Measurements from ENCODE around the gene TNNI3K. TPM values are rescaled to one million over a fixed set of nuclear protein-coding genes. Genes with fewer than 3 reads are reported as not detected.

Gene TNNI3K
- total RNA-seq, 6 experiments from 2014 or later, result not detected

DNA sequence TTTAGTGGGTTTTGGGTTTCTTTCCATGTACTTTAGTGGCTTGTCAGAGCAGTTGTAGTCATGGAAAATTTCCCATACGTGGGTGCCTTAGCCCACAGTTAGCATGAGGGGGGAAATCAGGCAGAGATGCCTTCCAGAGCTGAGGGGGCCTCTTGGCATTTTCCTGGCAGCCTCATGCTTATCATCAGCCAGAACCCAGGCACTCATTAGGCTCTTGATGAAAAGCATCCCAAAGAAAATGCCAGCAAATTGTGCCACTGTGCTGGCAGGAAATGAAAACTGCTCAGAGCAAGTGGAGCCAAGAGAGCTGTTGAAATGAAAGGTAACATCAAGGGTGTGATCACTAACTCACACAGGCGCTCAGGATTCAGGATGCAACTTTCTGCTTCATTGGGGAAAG lies 128.0 kb downstream of the TNNI3K start:
- no peak for DNase-seq
- no peak overlapping the region for H3K4me3 Mint-ChIP-seq
- TF ChIP-seq, protein P1, sequence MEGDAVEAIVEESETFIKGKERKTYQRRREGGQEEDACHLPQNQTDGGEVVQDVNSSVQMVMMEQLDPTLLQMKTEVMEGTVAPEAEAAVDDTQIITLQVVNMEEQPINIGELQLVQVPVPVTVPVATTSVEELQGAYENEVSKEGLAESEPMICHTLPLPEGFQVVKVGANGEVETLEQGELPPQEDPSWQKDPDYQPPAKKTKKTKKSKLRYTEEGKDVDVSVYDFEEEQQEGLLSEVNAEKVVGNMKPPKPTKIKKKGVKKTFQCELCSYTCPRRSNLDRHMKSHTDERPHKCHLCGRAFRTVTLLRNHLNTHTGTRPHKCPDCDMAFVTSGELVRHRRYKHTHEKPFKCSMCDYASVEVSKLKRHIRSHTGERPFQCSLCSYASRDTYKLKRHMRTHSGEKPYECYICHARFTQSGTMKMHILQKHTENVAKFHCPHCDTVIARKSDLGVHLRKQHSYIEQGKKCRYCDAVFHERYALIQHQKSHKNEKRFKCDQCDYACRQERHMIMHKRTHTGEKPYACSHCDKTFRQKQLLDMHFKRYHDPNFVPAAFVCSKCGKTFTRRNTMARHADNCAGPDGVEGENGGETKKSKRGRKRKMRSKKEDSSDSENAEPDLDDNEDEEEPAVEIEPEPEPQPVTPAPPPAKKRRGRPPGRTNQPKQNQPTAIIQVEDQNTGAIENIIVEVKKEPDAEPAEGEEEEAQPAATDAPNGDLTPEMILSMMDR (IDR thresholded peaks at IDR 0.05), result no peak
- no peak overlapping the region for H3K27ac Mint-ChIP-seq
- H3K36me3 Mint-ChIP-seq (ENCODE audit: low read depth), result no peaks in the 10 kb centered on the region
- no peaks in the 10 kb centered on the region; the same call in 1 of the 2 replicates for H3K27me3 Mint-ChIP-seq (ENCODE audit: insufficient read depth)
- H3K9me3 Mint-ChIP-seq, result peaks cover 20% of the 10 kb centered on the region
- no peaks in the 10 kb centered on the region for H3K4me1 Mint-ChIP-seq (ENCODE audit: low read depth)

DNA sequence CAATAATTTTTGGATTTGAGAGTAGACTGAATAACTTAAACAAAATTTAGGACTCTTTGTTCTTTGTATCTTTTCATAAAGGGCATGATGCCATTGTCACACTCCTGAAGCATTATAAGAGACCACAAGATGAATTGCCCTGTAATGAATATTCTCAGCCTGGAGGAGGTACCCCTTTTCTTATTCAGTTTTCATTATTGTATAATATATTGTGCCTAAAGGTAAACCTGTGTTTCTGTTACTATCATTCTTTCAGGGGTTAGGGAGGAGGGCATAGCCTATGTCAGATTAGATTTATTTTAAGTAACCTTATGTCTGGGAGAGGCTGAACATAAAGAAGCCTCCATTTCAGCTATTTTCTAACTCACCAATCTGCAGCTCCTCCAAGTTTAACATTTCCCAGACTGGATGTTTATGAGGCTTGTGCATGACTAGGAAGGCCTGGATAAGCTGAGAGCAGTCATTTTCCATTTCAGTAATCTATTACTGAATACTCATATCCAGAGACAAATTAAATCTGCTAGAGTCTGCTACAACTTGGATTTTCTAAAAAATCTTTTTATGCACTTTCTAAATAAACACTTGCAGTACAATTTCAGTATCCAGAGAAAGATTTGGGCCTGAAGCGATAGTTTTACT lies 132.1 kb downstream of the TNNI3K start:
- peaks cover 24% of the 10 kb centered on the region for H3K9me3 Mint-ChIP-seq
- TF ChIP-seq, protein P1 (IDR thresholded peaks at IDR 0.05), result no peak
- no peaks in the 10 kb centered on the region for H3K4me1 Mint-ChIP-seq (ENCODE audit: low read depth)
- H3K4me3 Mint-ChIP-seq, result no peak overlapping the region
- H3K27ac Mint-ChIP-seq, result no peak overlapping the region
- no peaks in the 10 kb centered on the region for H3K27me3 Mint-ChIP-seq (ENCODE audit: insufficient read depth)
- DNase-seq, result no peak
- no peaks in the 10 kb centered on the region for H3K36me3 Mint-ChIP-seq (ENCODE audit: low read depth)

DNA sequence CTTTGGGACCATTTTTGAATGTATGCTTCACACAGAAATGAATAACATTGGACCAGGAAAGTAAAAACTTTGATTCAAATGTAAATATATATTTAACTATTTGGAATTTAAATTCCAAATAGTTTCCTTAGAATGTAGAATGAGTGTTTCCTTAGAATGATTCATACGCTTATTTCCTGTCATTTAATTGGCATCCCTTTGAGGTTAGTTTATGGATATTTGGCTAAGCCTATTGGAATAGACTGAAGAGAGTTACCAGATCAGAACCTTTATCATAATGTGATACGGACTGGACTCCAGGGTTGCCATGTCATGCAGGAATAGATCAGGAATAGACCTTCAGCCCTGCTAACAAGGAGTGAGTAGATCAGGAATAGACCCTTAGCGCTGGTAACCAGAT lies 133.1 kb downstream of the TNNI3K start:
- TF ChIP-seq, protein P1 (IDR thresholded peaks at IDR 0.05), result no peak
- Mint-ChIP-seq H3K27ac (no peak overlapping the region), H3K27me3 (ENCODE audit: insufficient read depth) (no peaks in the 10 kb centered on the region), H3K4me1 (ENCODE audit: low read depth) (no peaks in the 10 kb centered on the region), H3K9me3 (peaks cover 24% of the 10 kb centered on the region), H3K36me3 (ENCODE audit: low read depth) (no peaks in the 10 kb centered on the region), H3K4me3 (no peak overlapping the region)
- DNase-seq, result no peak

DNA sequence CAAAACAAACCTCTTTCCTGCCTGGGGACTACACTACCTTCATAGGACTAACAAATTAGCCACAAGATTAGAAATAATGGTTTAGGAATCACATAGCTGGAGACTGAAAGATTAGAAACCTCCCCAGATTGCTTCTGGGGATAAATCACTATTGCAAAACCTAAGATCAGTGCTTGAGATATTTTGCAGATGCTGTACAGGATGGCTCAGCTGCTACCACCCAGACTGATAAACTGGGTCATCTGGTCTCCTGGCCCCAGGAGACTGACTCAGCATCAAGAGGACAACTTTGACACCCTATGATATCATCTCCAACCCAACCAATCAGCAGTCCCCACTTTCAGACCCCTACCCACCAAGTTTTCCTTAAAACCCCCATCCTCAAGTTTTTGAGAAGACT lies 140.2 kb downstream of the TNNI3K start:
- no peak for DNase-seq
- no peak overlapping the region for H3K27ac Mint-ChIP-seq

DNA sequence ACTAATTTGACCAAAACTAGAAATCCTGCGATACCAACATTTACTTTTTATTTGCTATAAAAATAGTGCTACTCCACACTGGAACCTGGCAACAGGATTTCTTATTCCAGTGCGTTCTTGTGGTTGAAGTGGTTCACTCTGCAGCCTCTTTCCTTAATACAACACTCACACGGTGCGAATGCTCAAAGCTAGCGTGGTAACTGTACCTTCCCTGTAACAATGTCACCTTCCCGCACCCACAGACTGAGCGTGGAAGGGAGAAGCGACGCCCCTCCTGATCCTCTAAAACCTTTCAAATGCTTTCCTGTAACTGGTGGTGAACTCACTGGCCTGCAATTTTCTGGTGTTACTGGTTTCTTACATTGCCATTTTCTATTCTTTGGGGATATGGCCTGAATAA lies 145.1 kb downstream of the TNNI3K start:
- H3K9me3 Mint-ChIP-seq, result peaks cover 14% of the 10 kb centered on the region
- no peak for DNase-seq
- H3K36me3 Mint-ChIP-seq (ENCODE audit: low read depth), result no peaks in the 10 kb centered on the region
- TF ChIP-seq, protein P1 (IDR thresholded peaks at IDR 0.05), result no peak
- H3K27me3 Mint-ChIP-seq (ENCODE audit: insufficient read depth), result no peaks in the 10 kb centered on the region
- no peak overlapping the region for H3K4me3 Mint-ChIP-seq
- no peak overlapping the region for H3K27ac Mint-ChIP-seq
- H3K4me1 Mint-ChIP-seq (ENCODE audit: low read depth), result no peaks in the 10 kb centered on the region

More for the DNA sequence above, 140.2 kb downstream of the TNNI3K start:
- H3K36me3 Mint-ChIP-seq (ENCODE audit: low read depth), result no peaks in the 10 kb centered on the region
- H3K9me3 Mint-ChIP-seq, result peaks cover 18% of the 10 kb centered on the region
- H3K4me1 Mint-ChIP-seq (ENCODE audit: low read depth), result no peaks in the 10 kb centered on the region
- TF ChIP-seq, protein P1 (IDR thresholded peaks at IDR 0.05), result no peak
- no peaks in the 10 kb centered on the region for H3K27me3 Mint-ChIP-seq (ENCODE audit: insufficient read depth)
- no peak overlapping the region for H3K4me3 Mint-ChIP-seq

Data from HFFc6 (cell line).